H1 (cell line): ENCODE data around the gene CERKL. TPM values are rescaled to one million over a fixed set of nuclear protein-coding genes. Genes with fewer than 3 reads are reported as not detected.

Experiments
- CTCF ChIA-PET: fragments of 300-600 bp; sonication (Branson Sonifier 250); formaldehyde crosslinking; loops from one replicate; lab custom pipeline; 2021; ENCODE audit not compliant: partially characterized antibody; lab: Charles Lee
- POLR2A ChIA-PET: fragments of 300-600 bp; sonication (Branson Sonifier 250); formaldehyde crosslinking; loops from one replicate; lab custom pipeline; 2021; ENCODE audit warnings: inconsistent platforms; ENCODE audit not compliant: partially characterized antibody; lab: Charles Lee
- DNase-seq, 2 experiments: peaks; one replicate each; pipeline versions ENCODE4 v3.0.0 to v3.0.0-alpha.2; 2010 to 2022; ENCODE audit warnings: low spot score in 2 of 2, low read depth in 1 of 2, mixed read lengths in 1 of 2
- FAIRE-seq: peaks from 2 replicates; lab custom pipeline; 2011; peaks lifted over from hg19 to GRCh38; lab: Jason Lieb, UNC
- H2AFZ ChIP-seq: 2 replicates; pipeline ENCODE4 v1.8.1; 2012; ENCODE audit warnings: low read length, inconsistent platforms
- H2AK5ac ChIP-seq: 2 replicates; pipeline ENCODE4 v1.6.1; 2013; ENCODE audit warnings: low read depth, low read length
- H2BK120ac ChIP-seq: replicated peaks from 2 replicates; pipeline ENCODE3; 2013; ENCODE audit warnings: low read depth, low read length, inconsistent platforms
- H2BK12ac ChIP-seq: 2 replicates; pipeline ENCODE4 v1.6.1; 2013; ENCODE audit warnings: low read depth, low read length
- H2BK15ac ChIP-seq: 2 replicates; pipeline ENCODE4 v1.6.1; 2013; ENCODE audit warnings: low read length
- H2BK20ac ChIP-seq: 2 replicates; pipeline ENCODE4 v1.6.1; 2013; ENCODE audit warnings: low read length
- H2BK5ac ChIP-seq: 2 replicates; pipeline ENCODE4 v1.6.1; 2013; ENCODE audit warnings: low read depth, low read length
- H3K14ac ChIP-seq: 2 replicates; pipeline ENCODE4 v1.6.1; 2013; ENCODE audit warnings: inconsistent platforms; ENCODE audit not compliant: insufficient read length
- H3K18ac ChIP-seq: 2 replicates; pipeline ENCODE4 v1.6.1; 2013; ENCODE audit warnings: low read length; ENCODE audit errors: extremely low read depth
- H3K23ac ChIP-seq: 2 replicates; pipeline ENCODE4 v1.6.1; 2013; ENCODE audit warnings: inconsistent platforms; ENCODE audit not compliant: insufficient read length
- H3K23me2 ChIP-seq: 2 replicates; pipeline ENCODE4 v1.6.1; 2013; ENCODE audit warnings: low read depth, low read length
- H3K27ac ChIP-seq: 2 replicates; pipeline ENCODE4 v1.6.1; 2011; ENCODE audit warnings: low read depth, low read length, inconsistent platforms
- H3K27me3 ChIP-seq, 4 experiments: replicated peaks in 1 of 4; 1 replicate in 1 of 4; 2 replicates in 3 of 4; pipeline versions ENCODE4 v1.6.1 to v1.8.1; 2011 to 2013; ENCODE audit warnings: low read length in 3 of 4, mild to moderate bottlenecking in 3 of 4, inconsistent platforms in 2 of 4, mixed read lengths in 2 of 4, moderate library complexity in 1 of 4; ENCODE audit not compliant: control insufficient read depth in 3 of 4, insufficient read depth in 3 of 4; ENCODE audit errors: extremely low read depth in 1 of 4
- H3K36me3 ChIP-seq, 4 experiments: 2 replicates each; pipeline versions ENCODE4 v1.6.1 to v1.8.1; 2011 to 2013; ENCODE audit warnings: mild to moderate bottlenecking in 4 of 4, low read length in 3 of 4, moderate library complexity in 2 of 4, control low read depth in 1 of 4, inconsistent platforms in 1 of 4; ENCODE audit not compliant: insufficient read depth in 4 of 4, control insufficient read depth in 2 of 4
- H3K4ac ChIP-seq: replicated peaks from 2 replicates; pipeline ENCODE3; 2013; ENCODE audit warnings: low read length, low read depth, mixed read lengths, inconsistent platforms; ENCODE audit not compliant: insufficient read length
- H3K4me1 ChIP-seq, 4 experiments: replicated peaks in 1 of 4; 1 replicate in 1 of 4; 2 replicates in 3 of 4; pipeline versions ENCODE4 v1.6.1 to v1.8.1; 2011 to 2013; ENCODE audit warnings: low read length in 3 of 4, inconsistent platforms in 2 of 4, mixed read lengths in 1 of 4; ENCODE audit not compliant: insufficient read depth in 4 of 4, control insufficient read depth in 3 of 4
- H3K4me2 ChIP-seq, 2 experiments: 2 replicates each; pipeline versions ENCODE4 v1.6.1 to v1.8.1; 2011 to 2013; ENCODE audit warnings: low read depth in 2 of 2, low read length in 2 of 2, control low read depth in 1 of 2, inconsistent platforms in 1 of 2, mild to moderate bottlenecking in 1 of 2; ENCODE audit not compliant: insufficient read depth in 1 of 2
- H3K4me3 ChIP-seq, 4 experiments: fragments of 200-600, 300-600 bp in 1 of 4; sonication (generic), shearing (Covaris generic), sonication (Bioruptor Twin) in 1 of 4; 2 replicates each; pipeline versions ENCODE4 v1.5.1 to v1.8.1; 2011 to 2016; ENCODE audit warnings: low read length in 4 of 4, low read depth in 3 of 4, control low read depth in 2 of 4, inconsistent platforms in 2 of 4, mild to moderate bottlenecking in 2 of 4, mixed read lengths in 1 of 4, moderate library complexity in 1 of 4; ENCODE audit not compliant: insufficient read depth in 2 of 4; ENCODE audit errors: extremely low read depth in 1 of 4
- H3K56ac ChIP-seq: replicated peaks from 2 replicates; pipeline ENCODE3; 2013; ENCODE audit warnings: low read depth, mild to moderate bottlenecking, mixed read lengths, low read length, inconsistent platforms; ENCODE audit not compliant: insufficient read length
- H3K79me1 ChIP-seq: 2 replicates; pipeline ENCODE4 v1.6.1; 2013; ENCODE audit warnings: low read depth, low read length, control low read depth
- H3K79me2 ChIP-seq, 2 experiments: 2 replicates each; pipeline versions ENCODE4 v1.6.1 to v1.8.1; 2012 to 2013; ENCODE audit warnings: low read length in 2 of 2, mild to moderate bottlenecking in 2 of 2, inconsistent platforms in 1 of 2; ENCODE audit not compliant: insufficient read depth in 2 of 2, control insufficient read depth in 1 of 2
- H3K9ac ChIP-seq, 4 experiments: replicated peaks in 1 of 4; 1 replicate in 1 of 4; 2 replicates in 3 of 4; pipeline versions ENCODE4 v1.6.1 to v1.8.1; 2011 to 2013; ENCODE audit warnings: low read depth in 3 of 4, low read length in 3 of 4, control low read depth in 2 of 4, mild to moderate bottlenecking in 2 of 4, moderate library complexity in 2 of 4, inconsistent platforms in 1 of 4; ENCODE audit errors: extremely low read depth in 1 of 4
- H3K9me3 ChIP-seq, 2 experiments: 2 replicates each; pipeline versions ENCODE4 v1.6.1 to v1.8.1; 2012 to 2013; ENCODE audit warnings: mild to moderate bottlenecking in 2 of 2, moderate library complexity in 2 of 2, control low read depth in 1 of 2, inconsistent platforms in 1 of 2, low read depth in 1 of 2, low read length in 1 of 2, mixed read lengths in 1 of 2; ENCODE audit not compliant: insufficient read depth in 2 of 2
- H4K20me1 ChIP-seq, 2 experiments: replicated peaks in 1 of 2; 2 replicates each; pipeline versions ENCODE3 to v1.8.1; 2011 to 2013; ENCODE audit warnings: inconsistent platforms in 2 of 2, low read length in 2 of 2, mild to moderate bottlenecking in 1 of 2; ENCODE audit not compliant: insufficient read depth in 2 of 2, control insufficient read depth in 1 of 2
- H4K5ac ChIP-seq: 2 replicates; pipeline ENCODE4 v1.6.1; 2013; ENCODE audit warnings: low read length, low read depth, mixed read lengths, inconsistent platforms; ENCODE audit not compliant: insufficient read length
- H4K8ac ChIP-seq: 2 replicates; pipeline ENCODE4 v1.8.0; 2013; ENCODE audit warnings: mild to moderate bottlenecking, moderate library complexity, low read length, inconsistent platforms; ENCODE audit not compliant: insufficient read depth; ENCODE audit errors: extremely low read depth
- H4K91ac ChIP-seq: replicated peaks from 2 replicates; pipeline ENCODE3; 2013; ENCODE audit warnings: low read length, mixed read lengths, inconsistent platforms; ENCODE audit not compliant: insufficient read length
- BCL11A ChIP-seq, 2 experiments: IDR thresholded peaks; one replicate each; pipeline ENCODE4 v1.6.1; 2011; ENCODE audit warnings: low read depth in 2 of 2, low read length in 2 of 2, mild to moderate bottlenecking in 2 of 2
- CHD1 ChIP-seq: IDR thresholded peaks from 2 replicates; pipeline ENCODE4 v1.6.1; 2012; ENCODE audit warnings: low read depth, low read length, improper control_type of control experiment
- FOSL1 ChIP-seq: IDR thresholded peaks from 2 replicates; pipeline ENCODE4 v1.6.1; 2011; ENCODE audit warnings: mild to moderate bottlenecking, low read depth, low read length, moderate library complexity; ENCODE audit not compliant: insufficient read depth
- GTF2F1 ChIP-seq: IDR thresholded peaks from 2 replicates; pipeline ENCODE4 v1.6.1; 2012; ENCODE audit warnings: low read depth, low read length, improper control_type of control experiment, borderline replicate concordance
- HDAC2 ChIP-seq, 2 experiments: fragments of 300-600 bp in 1 of 2; sonication (generic) in 1 of 2; IDR thresholded peaks; 2 replicates each; pipeline ENCODE4 v1.6.1; 2011 to 2012; ENCODE audit warnings: low read depth in 2 of 2, low read length in 2 of 2, mild to moderate bottlenecking in 2 of 2, moderate library complexity in 2 of 2, borderline replicate concordance in 1 of 2, inconsistent platforms in 1 of 2
- JUN ChIP-seq: IDR thresholded peaks from 2 replicates; pipeline ENCODE4 v1.6.1; 2011; ENCODE audit warnings: low read depth, mild to moderate bottlenecking, improper control_type of control experiment, low read length
- KDM1A ChIP-seq: fragments of 200-600, 300-600 bp; sonication (generic); IDR thresholded peaks from 2 replicates; pipeline ENCODE4 v1.7.1; 2016; ENCODE audit warnings: mild to moderate bottlenecking, low read length, borderline replicate concordance
- KDM5A ChIP-seq: fragments of 200-600 bp; IDR thresholded peaks from 2 replicates; pipeline ENCODE4 v1.7.1; 2012; ENCODE audit warnings: mild to moderate bottlenecking, low read length, inconsistent platforms, mixed read lengths
- SP1 ChIP-seq: IDR thresholded peaks from 2 replicates; pipeline ENCODE4 v1.6.1; 2011; ENCODE audit warnings: low read depth, low read length
- SRF ChIP-seq: IDR thresholded peaks from 2 replicates; pipeline ENCODE4 v1.6.1; 2011; ENCODE audit warnings: mild to moderate bottlenecking, low read depth, low read length, moderate library complexity
- YY1 ChIP-seq: IDR thresholded peaks from 2 replicates; pipeline ENCODE4 v1.6.1; 2011; ENCODE audit warnings: low read depth, mild to moderate bottlenecking, low read length
- WGBS, 2 experiments: shearing (Covaris generic) in 1 of 2; methylation state at CpG; one replicate each; pipeline versions ENCODE4 v1.1.6 to v1.1.7; 2013 to 2015; ENCODE audit warnings: low lambda C conversion rate in 2 of 2, mixed read lengths in 2 of 2, inconsistent platforms in 1 of 2, low coverage in 1 of 2, missing lambda C conversion rate in 1 of 2; ENCODE audit not compliant: insufficient replicate concordance in 2 of 2, insufficient coverage in 1 of 2, insufficient read length in 1 of 2; ENCODE audit errors: extremely low coverage in 1 of 2, missing lambda C conversion rate in 1 of 2; 5-methylcytosine and 5-hydroxymethylcytosine counted together
- polyA plus RNA-seq, 7 experiments: library from polyadenylated mRNA; depleted of rRNA in 3 of 7; stranded (reverse) in 5 of 7; unstranded in 2 of 7; fragments of >200 nt in 5 of 7; fragments of 200-250 nt in 2 of 7; gene quantifications; 1 replicate in 5 of 7; 2 replicates in 1 of 7; 4 replicates in 1 of 7; pipeline versions ENCODE4 v1.2.1 to v1.2.3, GENCODE V29; 2011 to 2013; ENCODE audit warnings: missing spikeins in 2 of 7, mixed read lengths in 2 of 7
- total RNA-seq: library from RNA; stranded (reverse); fragmentation: NEBNext Ultra II Directional; extraction: Animal tissue kit (Norgen Biotek cat#: 25700); gene quantifications from 2 replicates; pipeline ENCODE4 v1.2.1, GENCODE V29; 2021
- TF ChIP-seq, protein P1 (sequence below): IDR thresholded peaks from 2 replicates; pipeline ENCODE4 v1.6.1; 2012; ENCODE audit warnings: low read length, inconsistent platforms
- TF ChIP-seq, protein P2 (sequence below): IDR thresholded peaks from 2 replicates; pipeline ENCODE4 v1.6.1; 2012; ENCODE audit warnings: inconsistent platforms

Gene CERKL
- total and polyA plus RNA-seq, 2 of the 8 experiments (the other 6 are each of a cell fraction or from before 2014, with no cell fraction given), result 0.05 TPM; not detected in 1

DNA sequence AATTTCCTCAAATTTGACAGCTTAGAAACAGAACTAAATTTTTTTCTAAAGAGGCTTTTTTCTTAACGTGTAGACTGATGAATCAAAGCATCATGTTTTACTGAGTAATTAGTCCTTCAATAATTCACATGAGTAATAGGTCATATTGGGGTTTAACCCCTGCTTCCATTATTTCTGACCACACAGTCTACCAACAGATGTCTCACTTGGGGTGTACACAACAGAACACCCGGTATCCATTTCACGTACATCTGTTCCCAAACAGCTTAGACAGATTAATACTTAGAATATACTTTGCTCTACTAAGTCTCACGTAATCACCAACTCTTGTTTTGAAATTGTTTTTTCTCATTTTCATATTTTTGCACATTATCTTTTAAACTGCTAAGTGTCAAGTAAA, 14.8 kb downstream of the CERKL start:
- H2AK5ac ChIP-seq, result no peak overlapping the region
- H3K79me2 ChIP-seq, result no peaks in the 10 kb centered on the region
- FAIRE-seq (no peak), DNase-seq (no peak)
- H3K4me1 ChIP-seq, result no peaks in the 10 kb centered on the region
- no peak overlapping the region for H2BK120ac ChIP-seq
- no peak overlapping the region for H4K8ac ChIP-seq
- ChIA-PET POLR2A (no interaction called here), CTCF (interaction anchor here (1.0 to 3.1 kb wide), 3 partner anchors 21 to 73 kb away, joined by 3 to 14 read pairs (median 3); no protein-coding TSS in a partner anchor)
- H3K23ac ChIP-seq, result no peak overlapping the region
- WGBS, 2 experiments, result 90% methylated on average over 4 of the region's 4 CpGs; no CpG with 5 or more reads in 1 of the 2 experiments
- H3K9me3 ChIP-seq, result no peaks in the 10 kb centered on the region
- no peaks in the 10 kb centered on the region for H3K79me1 ChIP-seq
- H2BK5ac ChIP-seq, result no peak overlapping the region
- no peak overlapping the region for H4K91ac ChIP-seq
- H2BK15ac ChIP-seq, result no peak overlapping the region
- H3K27me3 ChIP-seq, result no peaks in the 10 kb centered on the region
- no peak overlapping the region for H3K4me2 ChIP-seq
- no peak overlapping the region for H3K4me3 ChIP-seq
- H4K5ac ChIP-seq, result no peak overlapping the region
- no peak overlapping the region for H3K18ac ChIP-seq
- no peaks in the 10 kb centered on the region for H3K23me2 ChIP-seq
- H3K4ac ChIP-seq, result no peak overlapping the region
- no peak overlapping the region for H3K56ac ChIP-seq
- no peak overlapping the region for H2AFZ ChIP-seq
- no peak overlapping the region for H2BK20ac ChIP-seq
- no peak overlapping the region for H3K14ac ChIP-seq
- no peak overlapping the region for H2BK12ac ChIP-seq
- H3K36me3 ChIP-seq, result no peaks in the 10 kb centered on the region
- no peak overlapping the region for H3K27ac ChIP-seq
- H4K20me1 ChIP-seq, result no peaks in the 10 kb centered on the region
- H3K9ac ChIP-seq, result no peak overlapping the region
- TF ChIP-seq KDM5A (no peak), FOSL1 (no peak), KDM1A (no peak), SP1 (no peak), YY1 (no peak), BCL11A (IDR thresholded peaks at IDR 0.05; ENCODE audit: low read depth in 2 of 2, low read length in 2 of 2) (no peak), SRF (no peak), HDAC2 (IDR thresholded peaks at IDR 0.05; ENCODE audit: borderline replicate concordance in 1 of 2, low read depth in 2 of 2, low read length in 2 of 2) (no peak), JUN (no peak), CHD1 (no peak), GTF2F1 (no peak)
- TF ChIP-seq, protein P1, sequence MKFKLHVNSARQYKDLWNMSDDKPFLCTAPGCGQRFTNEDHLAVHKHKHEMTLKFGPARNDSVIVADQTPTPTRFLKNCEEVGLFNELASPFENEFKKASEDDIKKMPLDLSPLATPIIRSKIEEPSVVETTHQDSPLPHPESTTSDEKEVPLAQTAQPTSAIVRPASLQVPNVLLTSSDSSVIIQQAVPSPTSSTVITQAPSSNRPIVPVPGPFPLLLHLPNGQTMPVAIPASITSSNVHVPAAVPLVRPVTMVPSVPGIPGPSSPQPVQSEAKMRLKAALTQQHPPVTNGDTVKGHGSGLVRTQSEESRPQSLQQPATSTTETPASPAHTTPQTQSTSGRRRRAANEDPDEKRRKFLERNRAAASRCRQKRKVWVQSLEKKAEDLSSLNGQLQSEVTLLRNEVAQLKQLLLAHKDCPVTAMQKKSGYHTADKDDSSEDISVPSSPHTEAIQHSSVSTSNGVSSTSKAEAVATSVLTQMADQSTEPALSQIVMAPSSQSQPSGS, result no peak
- TF ChIP-seq, protein P2, sequence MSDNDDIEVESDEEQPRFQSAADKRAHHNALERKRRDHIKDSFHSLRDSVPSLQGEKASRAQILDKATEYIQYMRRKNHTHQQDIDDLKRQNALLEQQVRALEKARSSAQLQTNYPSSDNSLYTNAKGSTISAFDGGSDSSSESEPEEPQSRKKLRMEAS, result no peak
